Measurements from ENCODE around the gene P2RY2. TPM values are rescaled to one million over a fixed set of nuclear protein-coding genes. Genes with fewer than 3 reads are reported as not detected.

The P2RY2 gene
- total RNA-seq, 1 experiment from 2014 or later: 0.26 TPM

- Histone ChIP-seq H2BK20ac (ENCODE audit: low read depth, low read length, poor library complexity, severe bottlenecking) (no peak overlapping the region), H3K23ac (ENCODE audit: insufficient read length, low read depth, low read length) (no peak overlapping the region), H2BK12ac (ENCODE audit: insufficient read length, low read depth, low read length) (no peak overlapping the region), H3K4me2 (ENCODE audit: insufficient read depth, insufficient read length, low read length) (no peak overlapping the region), H3K18ac (ENCODE audit: insufficient read length, low read depth, low read length) (no peak overlapping the region), H2BK5ac (ENCODE audit: insufficient read length, low read length) (no peak overlapping the region), H4K8ac (replicated peaks; ENCODE audit: insufficient read length, low read depth, low read length) (no peak overlapping the region), H3K27ac (ENCODE audit: insufficient read length, low read depth, low read length) (no peak overlapping the region), H2BK15ac (ENCODE audit: low read depth, low read length) (no peak overlapping the region), H4K20me1 (ENCODE audit: control insufficient read depth, insufficient read depth, insufficient read length) (no peaks in the 10 kb centered on the region), H3K9me3 (ENCODE audit: control insufficient read depth, low read depth, low read length) (no peaks in the 10 kb centered on the region), H2AFZ (ENCODE audit: low read length) (no peak overlapping the region), H3K4me1 (ENCODE audit: insufficient read depth, low read length) (no peaks in the 10 kb centered on the region), H3K56ac (ENCODE audit: insufficient read length, low read depth, low read length) (no peak overlapping the region), H3K4ac (ENCODE audit: low read depth, low read length) (no peak overlapping the region), H3K14ac (ENCODE audit: insufficient read depth, low read length) (no peak overlapping the region), H3K79me1 (ENCODE audit: insufficient read depth, low read depth, low read length, poor library complexity, severe bottlenecking) (no peaks in the 10 kb centered on the region), H3K27me3 (ENCODE audit: insufficient read depth, low read length) (peaks cover 7% of the 10 kb centered on the region; the same call in 1 of the 2 replicates), H4K5ac (ENCODE audit: insufficient read length, low read depth, low read length) (no peak overlapping the region), H4K91ac (ENCODE audit: insufficient read length, low read depth, low read length) (no peak overlapping the region), H3K79me2 (ENCODE audit: insufficient read depth, low read length) (no peaks in the 10 kb centered on the region), H2BK120ac (ENCODE audit: low read depth, low read length, poor library complexity, severe bottlenecking) (no peak overlapping the region), H3T11ph (ENCODE audit: low read length) (no peak overlapping the region), H3K23me2 (ENCODE audit: insufficient read length, low read depth, low read length, poor library complexity, severe bottlenecking) (peaks cover 4% of the 10 kb centered on the region), H3K9ac (ENCODE audit: extremely low read depth, insufficient read length, low read length) (no peak overlapping the region), H2AK5ac (ENCODE audit: insufficient read length, low read length) (no peak overlapping the region)
- Mint-ChIP-seq H3K36me3 (ENCODE audit: insufficient read depth in 1 of 3, low read depth in 3 of 3) (no peaks in the 10 kb centered on the region), H3K27ac (no peak overlapping the region), H3K27me3 (ENCODE audit: low read depth) (peaks cover 66% of the 10 kb centered on the region), H3K4me1 (peaks cover 12 to 19% of the 10 kb centered on the region in 2 experiments), H3K4me3 (no peak overlapping the region), H3K9me3 (no peaks in the 10 kb centered on the region)
- no CpG with 5 or more reads among the region's 2 CpGs for WGBS (ENCODE audit: extremely low coverage, insufficient read length, low lambda C conversion rate)
- no peak for TF ChIP-seq CTCF (conservative IDR thresholded peaks at IDR 0.05)
- no peak for DNase-seq
These were observed 1.6 kb upstream of the P2RY2 start for GRCh38 chr11:73216465-73216864.
